ENCODE measurements around the gene PLGLB2.
"Not testable (repeated sequence)": the region's sequence is repeated elsewhere in the genome, so short reads cannot be mapped to it uniquely, and the experiment has no call there.

Gene PLGLB2

GRCh38 chr2:87747791-87748190, at the start of gene PLGLB2:
Gene PLGLB2 (plus strand): TSS chr2:87748087. CDS start chr2:87748154, 67 bp downstream.
- not testable (repeated sequence) for DNase-seq

GRCh38 chr2:87704572-87705323, 43.1 kb upstream of the PLGLB2 start:
- DNase-seq: peak; percentile 67

GRCh38 chr2:87708368-87708767, 39.5 kb upstream of the PLGLB2 start:
- not testable (repeated sequence) for DNase-seq

GRCh38 chr2:87727940-87728599, 19.8 kb upstream of the PLGLB2 start:
- not testable (repeated sequence) for DNase-seq

- not testable (repeated sequence) for DNase-seq
Observed at GRCh38 chr2:87740928-87741327, 7.0 kb upstream of the PLGLB2 start.

- DNase-seq: not testable (repeated sequence)
Observed at GRCh38 chr2:87742393-87743108, 5.3 kb upstream of the PLGLB2 start.

- DNase-seq: not testable (repeated sequence)
Observed at GRCh38 chr2:87743638-87744037, 4.2 kb upstream of the PLGLB2 start.

- DNase-seq: not testable (repeated sequence)
Observed at GRCh38 chr2:87745353-87745951, 2.4 kb upstream of the PLGLB2 start.

GRCh38 chr2:87748524-87748923, 637 bp downstream of the PLGLB2 start:
- not testable (repeated sequence) for DNase-seq

- DNase-seq: not testable (repeated sequence)
Observed at GRCh38 chr2:87750560-87750959, 2.7 kb downstream of the PLGLB2 start.

- DNase-seq: not testable (repeated sequence)
Observed at GRCh38 chr2:87754759-87755158, 6.9 kb downstream of the PLGLB2 start.

Measured in activated CD4-positive, alpha-beta T cell treated with anti-CD3 and anti-CD28 coated beads, Interleukin-2, amount 50 U/mL, for 16 hours (primary cell).